IPS DF 4.7 (cell line): Measurements from ENCODE around the gene MAP4K1.

ENCODE experiments used
- DNase-seq: peaks from one replicate; pipeline ENCODE4 v3.0.0-alpha.2; 2013; ENCODE audit warnings: low spot score; ENCODE audit errors: extremely low read depth

The MAP4K1 gene

GRCh38 chr19:38617764-38618589 is at the start of gene MAP4K1:
Gene MAP4K1 (minus strand): TSS chr19:38617953. CDS start chr19:38617895, 58 bp downstream.
- DNase-seq: no peak

GRCh38 chr19:38666663-38667511 is 49.1 kb upstream of the MAP4K1 start:
- no peak for DNase-seq

GRCh38 chr19:38665950-38666662 is 48.4 kb upstream of the MAP4K1 start:
- no peak for DNase-seq

GRCh38 chr19:38665219-38665931 is 47.6 kb upstream of the MAP4K1 start:
- DNase-seq: no peak

GRCh38 chr19:38664503-38665211 is 46.9 kb upstream of the MAP4K1 start:
- DNase-seq: no peak

- DNase-seq: no peak
Observed at GRCh38 chr19:38663957-38664502, 46.3 kb upstream of the MAP4K1 start.

- no peak for DNase-seq
Observed at GRCh38 chr19:38663156-38663651, 45.5 kb upstream of the MAP4K1 start.

- DNase-seq: no peak
Observed at GRCh38 chr19:38662537-38663155, 44.9 kb upstream of the MAP4K1 start.

GRCh38 chr19:38661996-38662395 is 44.2 kb upstream of the MAP4K1 start:
- no peak for DNase-seq

- no peak for DNase-seq
Observed at GRCh38 chr19:38661136-38661535, 43.4 kb upstream of the MAP4K1 start.

- no peak for DNase-seq
Observed at GRCh38 chr19:38660724-38661123, 43.0 kb upstream of the MAP4K1 start.

- DNase-seq: no peak
Observed at GRCh38 chr19:38658462-38659306, 40.9 kb upstream of the MAP4K1 start.

- DNase-seq: no peak
Observed at GRCh38 chr19:38657633-38658222, 40.0 kb upstream of the MAP4K1 start.

- DNase-seq: no peak
Observed at GRCh38 chr19:38656171-38656981, 38.6 kb upstream of the MAP4K1 start.

GRCh38 chr19:38655148-38655824 is 37.5 kb upstream of the MAP4K1 start:
- no peak for DNase-seq

GRCh38 chr19:38654628-38655055 is 36.9 kb upstream of the MAP4K1 start:
- DNase-seq: no peak
